PC-9 (cell line): Measurements from ENCODE around the gene DHRS13. TPM values are rescaled to one million over a fixed set of nuclear protein-coding genes. Genes with fewer than 3 reads are reported as not detected.

Experiments used
- BruUV-seq: library from RNA; stranded (reverse); fragments of 400-500 nt; replicated peaks from 2 replicates; lab custom pipeline; 2021; lab: Mats Ljungman, UMichigan
- CTCF ChIA-PET: fragments of 300-600 bp; sonication (Branson Sonifier 250); formaldehyde crosslinking; loops from one replicate; lab custom pipeline; 2022; ENCODE audit warnings: antibody characterized with exemption; lab: Charles Lee
- POLR2A ChIA-PET: fragments of 300-600 bp; sonication (Branson Sonifier 250); formaldehyde crosslinking; loops from one replicate; lab custom pipeline; 2022; ENCODE audit warnings: antibody characterized with exemption; ENCODE audit not compliant: unreplicated experiment; lab: Charles Lee
- DNase-seq, 2 experiments: peaks; one replicate each; pipeline versions ENCODE4 v3.0.0 to v3.0.0-alpha.2; 2015 to 2022; ENCODE audit warnings: mixed read lengths in 1 of 2
- H2AFZ ChIP-seq: fragments of 200-600 bp; sonication (generic); 2 replicates; pipeline ENCODE4 v1.8.1; 2017; ENCODE audit warnings: antibody characterized with exemption
- H3F3A ChIP-seq: fragments of 200-600 bp; sonication (generic); 2 replicates; pipeline ENCODE4 v1.8.1; 2017; ENCODE audit warnings: antibody characterized with exemption, mild to moderate bottlenecking, low read depth; ENCODE audit not compliant: insufficient read depth
- H3K27ac ChIP-seq: fragments of 200-600 bp; sonication (generic); 2 replicates; pipeline ENCODE4 v1.6.1; 2016; ENCODE audit warnings: mixed run types
- H3K27me3 ChIP-seq: fragments of 200-600 bp; sonication (generic); 2 replicates; pipeline ENCODE4 v1.6.1; 2016; ENCODE audit warnings: low read depth, mixed run types; ENCODE audit not compliant: insufficient read depth
- H3K36me3 ChIP-seq: fragments of 200-600 bp; sonication (generic); 2 replicates; pipeline ENCODE4 v1.6.1; 2016; ENCODE audit warnings: low read depth, mixed run types
- H3K4me1 ChIP-seq: fragments of 200-600 bp; sonication (generic); replicated peaks from 2 replicates; pipeline ENCODE4 v1.6.1; 2016; ENCODE audit warnings: mixed run types; ENCODE audit not compliant: insufficient read depth
- H3K4me2 ChIP-seq: fragments of 200-600 bp; sonication (generic); 2 replicates; pipeline ENCODE4 v1.6.1; 2017; ENCODE audit warnings: mixed run types
- H3K4me3 ChIP-seq: fragments of 200-600 bp; sonication (generic); 2 replicates; pipeline ENCODE4 v1.6.1; 2016; ENCODE audit warnings: mixed run types
- H3K79me2 ChIP-seq: fragments of 200-600 bp; sonication (generic); 2 replicates; pipeline ENCODE4 v1.6.1; 2017; ENCODE audit warnings: low read depth, mixed run types
- H3K9me2 ChIP-seq: fragments of 200-600 bp; sonication (generic); 2 replicates; pipeline ENCODE4 v1.8.1; 2017; ENCODE audit warnings: mild to moderate bottlenecking; ENCODE audit not compliant: insufficient read depth
- H3K9me3 ChIP-seq: fragments of 200-600 bp; sonication (generic); 2 replicates; pipeline ENCODE4 v1.8.1; 2016; ENCODE audit warnings: low read depth; ENCODE audit not compliant: insufficient read depth
- H4K20me1 ChIP-seq: fragments of 200-600 bp; sonication (generic); 2 replicates; pipeline ENCODE4 v1.8.1; 2017; ENCODE audit not compliant: insufficient read depth
- EZH2 ChIP-seq: fragments of 200-600 bp; sonication (generic); IDR thresholded peaks from 2 replicates; pipeline ENCODE4 v1.8.0; 2017; ENCODE audit warnings: antibody characterized with exemption, low read depth
- intact Hi-C: fragments of 100-400 bp; cut with micrococcal nuclease; formaldehyde crosslinking; loops from one replicate; pipeline ENCODE4 v1.10.0; 2022; ENCODE audit not compliant: unreplicated experiment
- total RNA-seq: library from RNA; stranded (reverse); gene quantifications from 2 replicates; pipeline ENCODE4 v1.2.3, GENCODE V29; 2021
- TF ChIP-seq, protein P1 (sequence below): fragments of 200-600 bp; sonication (generic); conservative IDR thresholded peaks from 2 replicates; pipeline ENCODE4 v1.6.1; 2017; ENCODE audit warnings: mixed run types, antibody characterized with exemption, mild to moderate bottlenecking, moderate library complexity

Gene DHRS13
- total RNA-seq, 1 experiment from 2014 or later = 15.8 TPM

- Histone ChIP-seq H3K79me2 (peaks cover under 1% of the 10 kb centered on the region; the same call in 1 of the 2 replicates), H3K9me2 (no peaks in the 10 kb centered on the region), H3K9me3 (no peaks in the 10 kb centered on the region), H3K36me3 (peaks cover 84% of the 10 kb centered on the region), H3K27me3 (no peaks in the 10 kb centered on the region), H2AFZ (no peak overlapping the region), H4K20me1 (peaks cover 9% of the 10 kb centered on the region; the same call in 1 of the 2 replicates), H3F3A (peaks cover 45% of the 10 kb centered on the region; the same call in 1 of the 2 replicates), H3K4me1 (no peaks in the 10 kb centered on the region), H3K4me3 (no peak overlapping the region), H3K4me2 (no peak overlapping the region), H3K27ac (no peak overlapping the region)
- intact Hi-C loops = no loop called here
- ChIA-PET POLR2A (no interaction called here), CTCF (interaction anchor here (1.0 to 1.3 kb wide), 2 partner anchors 190 to 201 kb away, joined by 3 to 4 read pairs; no protein-coding TSS in a partner anchor)
- DNase-seq = peak in 1 of 2 experiments; percentile 16
- BruUV-seq = no TSS peak
- no peak for TF ChIP-seq EZH2
- TF ChIP-seq, protein P1, sequence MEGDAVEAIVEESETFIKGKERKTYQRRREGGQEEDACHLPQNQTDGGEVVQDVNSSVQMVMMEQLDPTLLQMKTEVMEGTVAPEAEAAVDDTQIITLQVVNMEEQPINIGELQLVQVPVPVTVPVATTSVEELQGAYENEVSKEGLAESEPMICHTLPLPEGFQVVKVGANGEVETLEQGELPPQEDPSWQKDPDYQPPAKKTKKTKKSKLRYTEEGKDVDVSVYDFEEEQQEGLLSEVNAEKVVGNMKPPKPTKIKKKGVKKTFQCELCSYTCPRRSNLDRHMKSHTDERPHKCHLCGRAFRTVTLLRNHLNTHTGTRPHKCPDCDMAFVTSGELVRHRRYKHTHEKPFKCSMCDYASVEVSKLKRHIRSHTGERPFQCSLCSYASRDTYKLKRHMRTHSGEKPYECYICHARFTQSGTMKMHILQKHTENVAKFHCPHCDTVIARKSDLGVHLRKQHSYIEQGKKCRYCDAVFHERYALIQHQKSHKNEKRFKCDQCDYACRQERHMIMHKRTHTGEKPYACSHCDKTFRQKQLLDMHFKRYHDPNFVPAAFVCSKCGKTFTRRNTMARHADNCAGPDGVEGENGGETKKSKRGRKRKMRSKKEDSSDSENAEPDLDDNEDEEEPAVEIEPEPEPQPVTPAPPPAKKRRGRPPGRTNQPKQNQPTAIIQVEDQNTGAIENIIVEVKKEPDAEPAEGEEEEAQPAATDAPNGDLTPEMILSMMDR = peak; percentile 77
Measured at GRCh38 chr17:28916302-28916934, 13.5 kb upstream of the DHRS13 start.

DNA sequence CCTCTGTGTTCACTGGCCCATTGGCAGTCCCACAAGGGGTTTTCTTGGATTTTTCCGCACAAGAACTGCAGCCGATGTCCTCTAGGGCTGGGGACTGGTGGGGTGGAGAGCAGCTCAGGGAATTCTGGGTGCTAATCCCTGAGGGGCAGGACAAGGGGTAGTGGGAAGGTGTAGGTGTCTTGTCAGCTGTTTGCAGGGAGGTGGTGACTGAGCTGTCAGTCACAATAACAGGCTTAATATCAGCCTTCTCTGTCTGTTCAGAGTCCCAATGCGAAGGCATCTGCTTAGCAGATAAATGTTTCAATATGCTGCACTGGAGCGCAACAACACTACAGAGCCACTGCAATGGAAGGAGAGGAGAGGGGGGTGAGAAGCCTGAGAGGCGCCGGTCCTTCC lies 10.1 kb upstream of the DHRS13 start:
- Histone ChIP-seq H3K27me3 (no peaks in the 10 kb centered on the region), H4K20me1 (no peaks in the 10 kb centered on the region), H3K4me1 (no peaks in the 10 kb centered on the region), H3K27ac (no peak overlapping the region), H2AFZ (no peak overlapping the region), H3K9me3 (no peaks in the 10 kb centered on the region), H3K79me2 (no peaks in the 10 kb centered on the region), H3K4me2 (no peak overlapping the region), H3F3A (peaks cover 37% of the 10 kb centered on the region; the same call in 1 of the 2 replicates), H3K36me3 (peaks cover 66% of the 10 kb centered on the region), H3K9me2 (no peaks in the 10 kb centered on the region), H3K4me3 (no peak overlapping the region)
- BruUV-seq = no TSS peak
- CTCF ChIA-PET = no interaction called here
- POLR2A ChIA-PET = interaction anchor here (0.6 kb wide), 1 partner anchor 193 kb away, joined by 4 read pairs; the partner anchor contains the start of gene RPL23A
- TF ChIP-seq EZH2 = no peak
- TF ChIP-seq, protein P1 = no peak
- intact Hi-C loops = no loop called here
- no peak for DNase-seq

DNA sequence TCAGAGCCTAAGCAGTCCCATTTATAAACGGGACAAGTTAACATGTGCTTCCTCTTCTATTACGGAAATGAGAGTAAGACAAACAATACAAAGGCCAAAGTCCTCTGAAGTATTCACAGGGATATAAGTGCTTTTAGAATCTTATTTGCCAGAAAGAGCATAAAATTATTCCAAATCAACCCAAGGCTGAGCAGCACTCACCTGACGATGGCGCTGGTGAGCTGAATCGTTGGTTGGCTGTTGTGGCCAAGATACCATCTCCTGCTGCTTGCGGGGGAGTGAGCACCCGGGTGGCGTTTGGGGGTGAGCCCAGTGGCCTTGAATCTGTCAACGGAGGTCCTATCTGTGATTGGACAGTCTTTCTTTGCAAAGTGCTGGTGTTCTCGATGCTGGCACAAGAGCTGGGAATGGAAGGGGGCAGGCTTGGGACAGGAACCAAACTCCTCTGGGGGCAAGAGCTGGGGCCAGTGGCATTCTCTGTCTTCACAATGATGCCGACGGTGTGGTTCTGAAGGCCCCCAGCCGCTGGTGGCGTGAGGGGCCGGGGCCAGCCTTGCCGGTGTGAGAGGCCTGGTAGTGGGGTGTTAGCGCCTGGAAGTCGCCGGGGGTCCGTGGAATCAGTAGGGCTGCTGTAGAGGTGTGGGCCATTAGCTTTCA lies 9.5 kb upstream of the DHRS13 start:
- Histone ChIP-seq H3K9me3 (no peaks in the 10 kb centered on the region), H2AFZ (no peak overlapping the region), H3K27ac (no peak overlapping the region), H3K4me1 (no peaks in the 10 kb centered on the region), H3K27me3 (no peaks in the 10 kb centered on the region), H3K9me2 (no peaks in the 10 kb centered on the region), H3F3A (peaks cover 39% of the 10 kb centered on the region; the same call in 1 of the 2 replicates), H3K4me3 (no peak overlapping the region), H4K20me1 (no peaks in the 10 kb centered on the region), H3K36me3 (peaks cover 61% of the 10 kb centered on the region), H3K79me2 (no peaks in the 10 kb centered on the region), H3K4me2 (no peak overlapping the region)
- POLR2A ChIA-PET = interaction anchor here (0.6 kb wide), 1 partner anchor 193 kb away, joined by 4 read pairs; the partner anchor contains the start of gene RPL23A
- intact Hi-C loops = no loop called here
- TF ChIP-seq, protein P1 = no peak; the same call in 1 of the 2 replicates
- TF ChIP-seq EZH2 = no peak
- BruUV-seq = no TSS peak
- no peak for DNase-seq
- CTCF ChIA-PET = no interaction called here
